Fibroblast of skin of scalp (primary cell): ENCODE measurements around the gene CENPB.
"Not testable (repeated sequence)": the region's sequence is repeated elsewhere in the genome, so short reads cannot be mapped to it uniquely, and the experiment has no call there.

Experiments
- DNase-seq: peaks from one replicate; pipeline ENCODE4 v3.0.0-alpha.2; 2013

CENPB gene

DNA sequence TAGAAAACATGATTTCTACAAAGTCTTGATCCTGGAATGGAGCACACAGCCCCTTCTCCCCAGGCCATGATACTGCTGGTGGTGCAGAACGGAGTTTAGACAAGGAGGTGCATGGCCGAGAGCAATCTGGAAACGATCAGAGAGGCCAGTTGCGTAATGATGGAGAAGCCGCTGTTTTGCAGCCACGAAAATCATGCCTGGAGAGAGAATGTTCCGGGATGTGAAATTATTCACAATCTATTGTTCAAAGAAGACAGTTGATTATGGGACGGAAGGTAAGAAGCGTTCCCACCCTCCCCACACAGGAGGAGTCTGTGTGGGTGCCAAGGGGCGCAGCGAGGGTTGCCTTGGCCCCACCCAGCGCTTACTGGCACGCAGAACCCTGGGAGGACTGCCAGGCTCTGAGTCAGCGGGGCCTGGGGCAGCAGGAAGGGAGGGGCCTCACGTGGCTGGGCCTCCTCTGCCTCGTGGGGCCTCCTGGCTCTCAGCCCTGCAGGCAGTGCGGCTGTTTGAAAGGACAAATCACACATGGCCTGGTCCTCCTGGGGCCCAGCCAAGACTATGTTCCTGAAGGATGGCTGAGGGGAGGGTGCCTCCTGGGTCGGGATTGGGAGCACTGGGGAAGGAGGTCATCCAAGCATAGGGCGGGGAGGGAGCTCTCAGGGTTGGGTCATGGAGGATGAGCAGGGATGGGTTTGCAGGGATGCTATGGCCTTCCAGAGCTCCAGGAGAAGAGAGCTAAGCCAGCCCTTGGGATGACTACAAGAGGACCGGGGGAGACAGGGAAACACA lies 25.1 kb upstream of the CENPB start:
- peak; percentile 99 for DNase-seq

DNA sequence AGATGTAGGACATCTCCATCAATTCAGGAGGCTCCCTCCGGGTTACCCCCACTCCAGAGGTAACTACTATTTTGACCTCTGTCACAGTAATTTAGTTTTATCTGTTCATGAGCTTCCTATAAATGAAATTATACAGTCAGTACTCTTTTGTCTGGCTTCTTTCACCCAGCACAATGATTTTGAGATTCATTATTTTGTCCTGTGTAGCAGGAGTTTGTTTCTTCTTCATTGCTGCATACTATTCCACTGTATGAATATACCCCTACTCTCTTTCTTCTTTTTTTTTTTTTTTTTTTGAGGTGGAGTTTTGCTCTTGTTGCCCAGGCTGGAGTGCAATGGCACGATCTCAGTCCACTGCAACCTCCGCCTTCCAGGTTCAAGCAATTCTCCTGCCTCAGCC lies 22.0 kb upstream of the CENPB start:
- no peak for DNase-seq

DNA sequence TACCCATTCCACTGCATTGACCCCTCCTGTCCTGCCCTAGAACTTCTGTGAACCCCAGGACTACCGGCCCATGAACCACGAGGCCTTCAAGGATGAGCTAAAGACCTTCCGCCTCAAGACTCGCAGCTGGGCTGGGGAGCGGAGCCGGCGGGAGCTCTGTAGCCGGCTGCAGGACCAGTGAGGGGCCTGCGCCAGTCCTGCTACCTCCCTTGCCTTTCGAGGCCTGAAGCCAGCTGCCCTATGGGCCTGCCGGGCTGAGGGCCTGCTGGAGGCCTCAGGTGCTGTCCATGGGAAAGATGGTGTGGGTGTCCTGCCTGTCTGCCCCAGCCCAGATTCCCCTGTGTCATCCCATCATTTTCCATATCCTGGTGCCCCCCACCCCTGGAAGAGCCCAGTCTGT lies 18.2 kb upstream of the CENPB start:
- no peak for DNase-seq

DNA sequence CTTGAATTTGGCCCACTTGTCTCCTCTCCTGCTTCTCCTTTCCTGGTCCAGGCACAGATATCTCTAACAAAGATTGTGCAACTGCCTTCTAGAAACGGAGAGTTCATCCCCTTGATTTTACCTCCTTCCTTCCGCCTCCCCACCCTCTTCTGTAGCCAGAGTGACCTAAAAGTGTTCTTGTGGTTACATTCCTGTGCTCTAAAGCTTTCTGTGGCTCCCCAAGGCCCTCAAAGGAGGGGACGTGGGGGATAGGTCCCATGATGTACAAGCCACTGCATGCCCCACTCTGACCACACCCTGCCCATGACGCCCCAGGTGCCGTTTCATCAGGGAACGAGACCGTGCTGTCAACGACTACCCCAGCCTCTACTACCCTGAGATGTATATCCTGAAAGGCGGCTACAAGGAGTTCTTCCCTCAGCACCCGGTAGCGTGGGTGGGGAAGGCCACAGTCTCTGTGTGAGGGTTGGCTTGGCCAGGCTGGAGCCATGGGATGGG lies 17.8 kb upstream of the CENPB start:
- DNase-seq = no peak

DNA sequence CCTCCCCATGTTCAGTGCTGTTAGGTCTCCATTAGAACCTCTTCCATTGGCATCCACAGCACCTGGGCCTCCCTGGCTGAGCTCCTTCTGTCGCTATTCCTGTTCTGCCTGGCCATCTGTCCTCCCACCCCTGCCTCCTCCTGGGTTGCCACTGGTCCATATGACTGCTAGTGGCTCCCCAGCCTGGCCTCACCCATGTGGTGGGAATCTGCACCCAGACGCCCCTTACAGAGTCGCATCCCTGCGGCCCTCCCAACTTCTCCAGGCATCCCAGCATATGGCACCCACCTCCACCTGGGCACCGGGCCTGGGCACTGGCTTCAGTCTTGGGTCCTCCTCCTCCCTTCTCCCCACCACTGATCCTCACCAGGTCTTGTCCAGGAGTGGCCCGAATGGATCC lies 17.3 kb upstream of the CENPB start:
- DNase-seq = no peak

DNA sequence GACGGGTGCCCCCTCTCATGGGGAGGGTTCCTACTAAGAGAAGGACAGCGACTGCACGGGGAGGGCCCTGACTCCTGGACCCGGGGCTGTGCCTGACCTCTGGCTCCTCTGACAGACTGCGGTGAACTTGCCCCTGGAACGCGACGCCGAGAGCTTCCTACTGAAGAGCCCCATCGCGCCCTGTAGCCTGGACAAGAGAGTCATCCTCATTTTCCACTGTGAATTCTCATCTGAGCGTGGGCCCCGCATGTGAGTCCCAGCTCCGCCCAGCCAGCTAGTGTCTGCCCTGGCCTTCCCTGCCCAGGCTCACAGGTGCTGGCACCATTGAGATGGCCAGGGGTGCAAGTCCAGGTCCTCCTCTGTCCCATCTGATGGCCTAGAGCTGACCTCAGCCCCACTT lies 16.7 kb upstream of the CENPB start:
- DNase-seq = no peak

DNA sequence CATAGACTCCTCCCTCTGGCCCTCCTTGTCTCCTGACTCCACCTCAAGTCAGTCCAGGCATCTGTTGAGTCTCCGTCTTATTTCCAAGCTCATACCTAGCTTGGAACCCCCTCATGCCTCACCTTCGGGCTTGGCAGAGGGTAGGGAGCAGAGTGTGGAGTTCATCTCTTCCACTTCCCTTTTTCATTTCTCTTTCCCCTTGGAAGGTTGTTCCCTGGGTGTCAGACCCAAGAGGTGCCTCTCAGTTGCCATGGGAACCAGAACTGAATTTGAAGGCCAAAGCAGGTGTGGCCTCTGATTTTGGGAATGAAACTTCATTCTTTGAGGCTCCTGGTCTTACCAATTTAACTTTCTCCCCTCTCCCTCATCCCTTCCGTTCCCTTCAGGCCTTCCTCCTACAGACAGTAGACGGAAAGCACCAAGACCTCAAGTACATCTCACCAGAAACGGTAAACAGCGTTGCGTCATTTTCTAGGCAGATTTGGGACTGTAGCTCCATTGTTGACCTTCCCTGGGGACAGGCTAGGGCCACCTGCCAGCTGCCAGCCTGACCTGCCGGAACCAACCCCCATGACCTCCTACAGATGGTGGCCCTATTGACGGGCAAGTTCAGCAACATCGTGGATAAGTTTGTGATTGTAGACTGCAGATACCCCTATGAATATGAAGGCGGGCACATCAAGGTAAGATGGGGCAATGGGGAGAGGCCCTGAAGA lies 16.1 kb upstream of the CENPB start:
- DNase-seq = no peak

DNA sequence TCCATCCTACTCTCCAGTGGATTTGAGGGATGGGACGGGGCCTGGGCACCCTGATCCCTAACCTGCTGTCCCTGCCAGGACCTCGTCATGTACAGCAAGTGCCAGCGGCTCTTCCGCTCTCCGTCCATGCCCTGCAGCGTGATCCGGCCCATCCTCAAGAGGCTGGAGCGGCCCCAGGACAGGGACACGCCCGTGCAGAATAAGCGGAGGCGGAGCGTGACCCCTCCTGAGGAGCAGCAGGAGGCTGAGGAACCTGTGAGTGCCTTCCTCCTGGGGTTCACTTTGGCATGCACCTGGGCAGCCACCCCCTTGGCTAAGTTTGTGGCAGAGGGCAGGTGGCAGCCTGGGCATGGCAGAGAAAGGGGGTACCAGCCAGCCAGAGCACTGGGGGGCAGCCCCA lies 15.3 kb upstream of the CENPB start:
- no peak for DNase-seq

DNA sequence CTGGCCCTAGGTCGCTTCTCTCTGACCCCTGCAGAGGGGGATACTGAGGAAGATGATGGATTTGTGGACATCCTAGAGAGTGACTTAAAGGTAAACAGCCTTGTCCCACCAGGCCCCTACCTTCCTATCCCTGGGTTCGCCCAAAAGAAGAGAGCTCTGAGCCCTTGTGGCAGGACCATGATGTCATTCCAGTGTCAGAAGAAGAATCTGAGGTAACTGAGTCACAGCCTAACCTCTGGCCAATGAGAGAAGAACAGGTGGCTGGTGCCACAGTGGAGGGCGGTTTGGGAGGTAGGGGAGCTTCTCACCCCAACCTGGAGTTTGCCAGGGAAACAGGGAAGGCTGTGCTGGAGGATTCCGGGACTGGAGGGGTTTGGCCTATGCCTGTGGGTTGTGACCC lies 14.8 kb upstream of the CENPB start:
- no peak for DNase-seq

DNA sequence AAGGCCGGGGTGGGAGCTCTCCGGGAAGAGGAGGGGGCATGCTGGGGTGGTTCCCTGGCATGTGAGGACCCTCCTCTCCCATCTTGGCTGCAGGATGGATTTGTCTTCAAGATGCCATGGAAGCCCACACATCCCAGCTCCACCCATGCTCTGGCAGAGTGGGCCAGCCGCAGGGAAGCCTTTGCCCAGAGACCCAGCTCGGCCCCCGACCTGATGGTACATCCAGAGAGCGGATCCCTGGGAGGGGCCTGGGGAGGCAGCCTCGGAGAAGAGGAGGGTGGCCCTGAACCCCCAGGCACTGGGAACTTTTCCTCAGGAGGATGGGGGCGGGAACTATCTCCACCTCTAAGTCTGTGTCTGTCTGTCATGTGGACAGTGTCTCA lies 14.3 kb upstream of the CENPB start:
- DNase-seq = no peak

DNA sequence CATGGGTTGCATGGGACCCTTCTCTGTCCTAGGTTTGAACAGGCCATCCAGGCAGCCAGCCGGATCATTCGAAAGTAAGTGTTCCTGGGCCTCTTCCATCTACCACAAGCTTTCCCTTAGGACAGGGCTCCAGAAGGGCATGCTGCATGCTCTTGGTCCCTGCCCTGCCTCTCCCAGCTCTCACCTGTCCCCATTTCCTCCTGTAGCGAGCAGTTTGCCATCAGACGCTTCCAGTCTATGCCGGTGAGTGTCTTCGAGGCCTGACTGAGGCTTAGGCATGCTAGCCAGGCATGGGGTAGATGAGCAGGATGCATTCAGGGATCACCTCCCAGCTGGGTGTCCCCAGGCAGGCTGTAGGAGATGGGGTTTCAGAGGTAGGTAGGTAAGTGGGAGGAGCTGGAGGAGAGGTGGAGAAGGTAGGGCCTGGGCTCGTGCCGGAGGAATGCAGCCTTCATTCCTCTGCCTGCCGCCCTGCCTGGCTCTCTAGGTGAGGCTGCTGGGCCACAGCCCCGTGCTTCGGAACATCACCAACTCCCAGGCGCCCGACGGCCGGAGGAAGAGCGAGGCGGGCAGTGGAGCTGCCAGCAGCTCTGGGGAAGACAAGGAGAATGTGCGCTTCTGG lies 13.8 kb upstream of the CENPB start:
- DNase-seq = no peak

DNA sequence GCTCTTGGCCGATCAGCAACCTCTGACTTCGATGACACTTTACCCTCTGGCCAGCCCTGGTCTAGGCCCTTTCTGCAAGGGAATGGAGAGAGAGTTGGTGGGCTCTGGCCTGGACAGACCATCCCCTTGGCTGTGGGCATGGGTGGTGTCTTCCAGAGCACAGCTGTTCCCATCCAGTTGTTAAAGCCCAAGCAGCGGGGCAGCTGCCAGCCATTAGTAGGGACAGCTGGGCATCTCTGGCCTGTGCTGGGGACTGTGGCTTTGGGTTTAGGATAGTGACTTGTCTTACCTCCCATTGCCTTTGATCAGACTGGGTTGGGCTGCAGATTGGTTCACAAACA lies 12.3 kb upstream of the CENPB start:
- DNase-seq = no peak

DNA sequence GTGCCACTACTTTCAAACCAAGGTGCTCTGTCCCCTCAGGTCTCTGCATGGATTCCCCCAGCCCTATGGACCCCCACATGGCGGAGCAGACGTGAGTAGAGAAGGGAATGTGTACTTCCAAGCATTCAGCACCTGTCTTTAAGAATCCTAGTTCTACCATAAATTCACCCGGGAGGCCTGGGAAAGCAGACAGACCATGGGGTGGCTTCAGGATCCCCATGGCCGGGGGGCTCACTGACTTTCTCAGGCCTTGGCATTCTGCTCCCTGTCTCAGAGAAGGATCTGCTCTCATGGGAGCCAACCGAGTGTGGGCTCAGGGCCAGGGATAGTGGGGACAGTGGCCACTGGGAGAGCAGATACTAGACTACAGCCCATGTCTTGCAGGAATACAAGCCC lies 11.8 kb upstream of the CENPB start:
- no peak for DNase-seq

DNA sequence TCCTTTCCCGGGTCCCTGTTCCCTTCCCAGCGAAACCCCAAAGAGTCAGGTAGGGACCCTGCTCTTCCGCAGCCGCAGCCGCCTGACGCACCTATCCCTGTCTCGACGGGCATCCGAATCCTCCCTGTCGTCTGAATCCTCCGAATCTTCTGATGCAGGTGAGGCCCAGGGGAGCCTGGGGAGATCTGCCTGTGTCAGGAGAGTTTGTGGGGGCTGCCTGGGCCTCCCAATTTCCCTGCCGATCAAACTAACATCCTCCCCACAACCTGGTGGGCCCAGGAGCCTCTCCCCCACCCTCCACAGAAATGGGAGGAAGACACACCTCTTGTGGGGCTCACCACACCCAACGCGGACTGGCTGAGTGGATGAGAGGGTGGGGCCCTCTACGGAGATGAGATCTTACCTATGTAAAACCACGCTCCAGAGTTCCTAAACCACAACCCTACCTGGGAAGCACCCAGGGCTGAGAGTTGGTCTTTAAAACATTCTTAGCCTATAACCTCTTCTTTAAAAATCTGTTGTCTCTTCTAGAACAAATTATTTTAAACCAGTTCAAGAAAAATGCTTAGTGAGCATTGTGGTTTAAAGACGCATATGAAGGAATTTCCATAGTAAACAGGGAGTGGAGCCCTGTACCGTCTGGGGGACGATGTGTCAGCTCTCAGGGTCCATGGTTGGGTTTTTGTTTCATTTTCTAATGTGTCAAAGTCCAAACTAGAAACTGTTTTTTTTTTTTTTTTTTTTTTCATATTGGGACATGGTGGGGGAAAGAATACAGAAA lies 11.2 kb upstream of the CENPB start:
- DNase-seq = peak; percentile 37

DNA sequence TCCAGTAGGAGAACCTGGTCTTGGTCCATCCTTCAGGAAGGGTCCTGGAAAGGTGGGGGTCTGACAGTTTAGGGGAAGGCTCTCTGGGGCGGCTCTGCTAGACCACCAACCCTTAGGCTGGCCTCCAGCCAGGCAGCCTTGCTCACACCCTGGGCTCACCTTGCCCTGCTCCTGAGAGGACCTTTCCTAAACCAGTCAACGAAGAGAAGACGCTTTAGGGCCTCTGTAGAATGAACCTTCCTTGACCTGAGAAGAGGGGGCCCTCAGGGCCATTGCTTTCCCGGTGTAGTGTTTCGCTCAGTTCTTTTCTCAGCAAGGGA lies 10.6 kb upstream of the CENPB start:
- no peak for DNase-seq

DNA sequence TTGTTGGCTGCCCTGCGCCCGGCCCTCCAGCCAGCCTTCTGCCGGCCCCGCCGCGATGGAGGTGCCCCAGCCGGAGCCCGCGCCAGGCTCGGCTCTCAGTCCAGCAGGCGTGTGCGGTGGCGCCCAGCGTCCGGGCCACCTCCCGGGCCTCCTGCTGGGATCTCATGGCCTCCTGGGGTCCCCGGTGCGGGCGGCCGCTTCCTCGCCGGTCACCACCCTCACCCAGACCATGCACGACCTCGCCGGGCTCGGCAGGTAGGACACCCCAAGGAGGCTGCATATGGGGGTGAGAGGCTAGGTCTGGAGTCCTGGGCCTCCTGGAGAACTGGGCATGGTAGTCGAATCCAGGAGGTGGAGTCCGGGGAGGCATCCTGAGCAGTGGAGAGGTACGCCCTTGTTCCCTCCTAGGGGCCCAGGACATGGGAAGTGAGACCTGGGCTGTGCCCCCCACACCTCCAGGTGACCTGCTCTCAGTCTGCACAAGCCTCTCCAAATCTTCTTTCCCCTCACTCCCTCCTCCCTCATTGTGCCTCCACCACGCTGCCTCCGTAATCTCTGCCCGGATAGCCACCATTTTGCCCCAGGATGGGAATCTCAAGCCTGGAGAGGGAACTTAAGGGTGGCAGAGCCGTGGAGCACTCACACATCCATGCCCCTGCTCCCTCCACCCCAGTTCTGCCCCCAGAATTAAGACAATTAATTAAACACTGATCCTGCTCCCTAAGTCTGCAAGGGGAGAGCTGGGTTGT lies 10.1 kb upstream of the CENPB start:
- DNase-seq = no peak

DNA sequence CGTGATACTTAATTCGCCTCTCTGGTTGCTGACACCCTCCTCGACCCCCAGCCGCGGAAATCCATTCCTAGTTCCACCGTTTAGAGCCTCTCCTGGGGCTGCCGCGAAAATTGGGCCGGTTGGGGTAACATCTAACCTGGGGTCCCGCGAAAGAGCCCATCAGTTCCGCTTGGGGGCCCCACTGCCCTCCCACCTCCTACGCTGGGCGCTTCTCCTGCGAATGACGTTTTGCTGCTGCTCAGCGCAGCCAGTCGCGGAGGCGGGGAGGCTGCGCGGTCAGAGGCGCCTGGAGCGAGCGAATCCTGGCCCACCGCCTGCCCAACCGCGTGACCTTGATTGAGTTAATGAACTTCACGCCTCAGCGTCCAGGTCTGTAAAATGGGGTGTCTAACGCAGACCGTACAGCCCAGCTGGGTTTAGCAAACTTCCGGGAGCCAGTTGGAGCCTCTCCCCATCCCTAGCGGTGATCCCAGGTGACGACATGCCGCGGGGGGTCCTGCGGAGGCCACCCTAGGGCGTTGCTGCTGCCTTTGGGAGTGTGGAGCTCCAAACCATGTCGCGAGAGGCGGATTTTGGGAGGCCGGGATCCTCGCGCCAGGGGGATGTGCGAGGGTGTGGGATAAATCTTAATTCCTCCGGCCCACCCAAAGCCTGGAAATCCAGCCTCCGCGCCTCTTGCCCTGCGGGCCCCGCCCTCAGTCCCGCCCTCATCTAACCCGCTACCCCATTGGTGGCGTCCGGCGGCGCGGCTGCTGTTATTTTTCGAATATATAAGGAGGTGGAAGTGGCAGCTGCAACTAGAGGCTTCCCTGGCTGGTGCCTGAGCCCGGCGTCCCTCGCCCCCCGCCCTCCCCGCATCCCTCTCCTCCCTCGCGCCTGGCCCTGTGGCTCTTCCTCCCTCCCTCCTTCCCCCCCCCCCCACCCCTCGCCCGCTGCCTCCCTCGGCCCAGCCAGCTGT lies 9.2 kb upstream of the CENPB start, which contains the start of gene CDC25B:
Gene CDC25B, plus strand, starts transcription at position 800 of the 958 bp plus-strand sequence. CDS start 222 bp downstream, outside the sequence.
- DNase-seq = peak; percentile 93

DNA sequence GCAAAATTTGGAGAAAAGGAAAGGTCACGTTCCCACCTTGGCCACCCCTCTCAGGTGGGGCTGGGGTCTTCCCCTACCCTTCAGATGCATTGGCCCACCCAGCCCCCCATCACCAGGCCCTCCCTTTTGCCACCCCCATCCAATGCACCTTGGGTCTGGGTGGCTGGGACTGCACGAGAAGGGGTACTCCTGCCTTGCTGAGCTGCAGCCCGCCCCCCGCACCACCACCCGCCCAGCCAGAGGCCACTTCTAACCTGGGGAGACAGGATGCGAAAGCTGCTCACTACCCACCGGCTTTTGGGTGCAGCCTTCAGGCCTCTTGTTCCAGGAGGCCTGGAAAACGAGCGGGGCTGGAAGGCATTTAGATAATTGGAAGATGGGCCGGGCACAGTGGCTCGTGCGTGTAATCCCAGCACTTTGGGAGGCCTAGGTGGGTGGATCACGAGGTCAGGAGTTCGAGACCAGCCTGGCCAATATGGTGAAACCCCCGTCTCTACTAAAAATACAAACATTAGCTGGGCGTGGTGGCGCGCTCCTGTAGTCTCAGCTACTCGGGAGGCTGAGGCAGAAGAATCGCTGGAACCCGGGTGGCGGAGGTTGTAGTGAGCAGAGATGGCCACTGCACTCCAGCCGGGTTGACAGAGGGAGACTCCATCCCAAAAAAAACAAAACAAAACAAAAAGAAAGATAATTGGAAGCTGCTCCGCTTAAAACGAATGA lies 8.3 kb upstream of the CENPB start:
- DNase-seq = no peak

DNA sequence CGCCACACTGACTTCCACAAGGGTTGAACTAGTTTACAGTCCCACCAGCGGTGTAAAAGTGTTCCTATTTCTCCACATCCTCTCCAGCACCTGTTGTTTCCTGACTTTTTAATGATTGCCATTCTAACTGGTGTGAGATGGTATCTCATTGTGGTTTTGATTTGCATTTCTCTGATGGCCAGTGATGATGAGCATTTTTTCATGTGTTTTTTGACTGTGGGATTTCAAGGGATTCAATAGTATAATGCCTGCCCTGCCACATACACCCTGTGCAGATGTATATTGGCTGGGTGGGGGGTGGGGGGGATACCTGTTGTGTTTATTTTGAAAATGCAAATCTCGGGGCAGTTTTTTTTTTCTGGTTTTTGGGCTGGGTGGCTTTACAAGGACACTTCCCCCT lies 7.6 kb upstream of the CENPB start:
- not testable (repeated sequence) for DNase-seq

DNA sequence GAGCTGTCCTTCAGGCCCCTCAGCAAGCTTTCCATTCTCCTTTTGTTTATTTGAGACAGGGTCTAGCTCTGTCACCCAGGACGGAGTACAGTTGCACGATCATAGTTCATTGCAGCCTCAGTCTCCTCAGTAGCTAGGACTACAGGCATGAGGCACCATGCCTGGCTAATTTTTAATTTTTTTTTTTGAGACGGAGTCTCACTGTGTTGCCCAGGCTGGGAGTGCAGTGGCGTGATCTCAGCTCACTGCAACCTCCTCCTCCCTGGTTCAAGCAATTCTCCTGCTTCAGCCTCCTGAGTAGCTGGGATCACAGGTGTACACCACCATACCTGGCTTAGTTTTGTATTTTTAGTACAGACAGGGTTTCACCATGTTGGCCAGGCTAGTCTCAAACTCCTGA lies 2.7 kb upstream of the CENPB start:
- not testable (repeated sequence) for DNase-seq
